Panc1 (cell line): ENCODE measurements around the gene MAD1L1.

Experiments
- POLR2AphosphoS5 ChIP-seq: IDR thresholded peaks from 2 replicates; pipeline ENCODE4 v1.6.1; 2012; ENCODE audit warnings: mild to moderate bottlenecking, low read depth, low read length, moderate library complexity
- SIN3A ChIP-seq: IDR thresholded peaks from 2 replicates; pipeline ENCODE4 v1.6.1; 2012; ENCODE audit warnings: low read depth, mild to moderate bottlenecking, low read length, moderate library complexity, borderline replicate concordance; ENCODE audit not compliant: insufficient read depth
- TF ChIP-seq, protein P1 (sequence below): fragments of 450-650 bp; IDR thresholded peaks from 2 replicates; pipeline ENCODE4 v1.5.1; 2017; ENCODE audit warnings: mild to moderate bottlenecking
- TF ChIP-seq, protein P2 (sequence below), 2 experiments: IDR thresholded peaks; 2 replicates each; pipeline ENCODE4 v1.6.1; 2011 to 2012; ENCODE audit warnings: low read depth in 2 of 2, control low read depth in 1 of 2, low read length in 1 of 2, mild to moderate bottlenecking in 1 of 2, moderate library complexity in 1 of 2; ENCODE audit not compliant: insufficient read depth in 1 of 2

DNA sequence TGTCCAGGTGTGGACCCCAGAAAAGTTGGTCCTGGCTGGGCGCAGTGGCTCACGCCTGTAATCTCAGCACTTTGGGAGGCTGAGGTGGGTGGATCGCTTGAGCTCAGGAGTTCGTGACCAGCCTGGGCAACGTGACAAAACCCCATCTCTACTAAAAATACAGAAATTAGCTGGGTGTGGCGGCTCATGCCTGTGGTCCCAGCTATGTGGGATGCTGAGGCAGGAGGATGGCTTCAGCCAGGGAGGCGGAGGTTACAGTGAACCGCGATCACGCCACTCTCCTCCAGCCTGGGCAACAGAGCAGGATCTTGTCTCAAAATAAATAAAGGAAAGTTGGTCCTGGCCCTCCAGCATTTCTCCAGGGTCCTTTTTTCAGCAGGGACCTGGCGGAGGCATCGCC is 10.7 kb upstream of the MAD1L1 start:
- TF ChIP-seq, protein P1, sequence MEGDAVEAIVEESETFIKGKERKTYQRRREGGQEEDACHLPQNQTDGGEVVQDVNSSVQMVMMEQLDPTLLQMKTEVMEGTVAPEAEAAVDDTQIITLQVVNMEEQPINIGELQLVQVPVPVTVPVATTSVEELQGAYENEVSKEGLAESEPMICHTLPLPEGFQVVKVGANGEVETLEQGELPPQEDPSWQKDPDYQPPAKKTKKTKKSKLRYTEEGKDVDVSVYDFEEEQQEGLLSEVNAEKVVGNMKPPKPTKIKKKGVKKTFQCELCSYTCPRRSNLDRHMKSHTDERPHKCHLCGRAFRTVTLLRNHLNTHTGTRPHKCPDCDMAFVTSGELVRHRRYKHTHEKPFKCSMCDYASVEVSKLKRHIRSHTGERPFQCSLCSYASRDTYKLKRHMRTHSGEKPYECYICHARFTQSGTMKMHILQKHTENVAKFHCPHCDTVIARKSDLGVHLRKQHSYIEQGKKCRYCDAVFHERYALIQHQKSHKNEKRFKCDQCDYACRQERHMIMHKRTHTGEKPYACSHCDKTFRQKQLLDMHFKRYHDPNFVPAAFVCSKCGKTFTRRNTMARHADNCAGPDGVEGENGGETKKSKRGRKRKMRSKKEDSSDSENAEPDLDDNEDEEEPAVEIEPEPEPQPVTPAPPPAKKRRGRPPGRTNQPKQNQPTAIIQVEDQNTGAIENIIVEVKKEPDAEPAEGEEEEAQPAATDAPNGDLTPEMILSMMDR: no peak
- TF ChIP-seq SIN3A: no peak
- TF ChIP-seq POLR2AphosphoS5: no peak
- TF ChIP-seq, protein P2, sequence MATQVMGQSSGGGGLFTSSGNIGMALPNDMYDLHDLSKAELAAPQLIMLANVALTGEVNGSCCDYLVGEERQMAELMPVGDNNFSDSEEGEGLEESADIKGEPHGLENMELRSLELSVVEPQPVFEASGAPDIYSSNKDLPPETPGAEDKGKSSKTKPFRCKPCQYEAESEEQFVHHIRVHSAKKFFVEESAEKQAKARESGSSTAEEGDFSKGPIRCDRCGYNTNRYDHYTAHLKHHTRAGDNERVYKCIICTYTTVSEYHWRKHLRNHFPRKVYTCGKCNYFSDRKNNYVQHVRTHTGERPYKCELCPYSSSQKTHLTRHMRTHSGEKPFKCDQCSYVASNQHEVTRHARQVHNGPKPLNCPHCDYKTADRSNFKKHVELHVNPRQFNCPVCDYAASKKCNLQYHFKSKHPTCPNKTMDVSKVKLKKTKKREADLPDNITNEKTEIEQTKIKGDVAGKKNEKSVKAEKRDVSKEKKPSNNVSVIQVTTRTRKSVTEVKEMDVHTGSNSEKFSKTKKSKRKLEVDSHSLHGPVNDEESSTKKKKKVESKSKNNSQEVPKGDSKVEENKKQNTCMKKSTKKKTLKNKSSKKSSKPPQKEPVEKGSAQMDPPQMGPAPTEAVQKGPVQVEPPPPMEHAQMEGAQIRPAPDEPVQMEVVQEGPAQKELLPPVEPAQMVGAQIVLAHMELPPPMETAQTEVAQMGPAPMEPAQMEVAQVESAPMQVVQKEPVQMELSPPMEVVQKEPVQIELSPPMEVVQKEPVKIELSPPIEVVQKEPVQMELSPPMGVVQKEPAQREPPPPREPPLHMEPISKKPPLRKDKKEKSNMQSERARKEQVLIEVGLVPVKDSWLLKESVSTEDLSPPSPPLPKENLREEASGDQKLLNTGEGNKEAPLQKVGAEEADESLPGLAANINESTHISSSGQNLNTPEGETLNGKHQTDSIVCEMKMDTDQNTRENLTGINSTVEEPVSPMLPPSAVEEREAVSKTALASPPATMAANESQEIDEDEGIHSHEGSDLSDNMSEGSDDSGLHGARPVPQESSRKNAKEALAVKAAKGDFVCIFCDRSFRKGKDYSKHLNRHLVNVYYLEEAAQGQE (IDR thresholded peaks at IDR 0.05; ENCODE audit: insufficient read depth in 1 of 2, low read depth in 2 of 2, low read length in 1 of 2): no peak
